Occipital lobe (tissue), 2 donors: ENCODE data around the gene ZNHIT3. TPM values are rescaled to one million over a fixed set of nuclear protein-coding genes. Genes with fewer than 3 reads are reported as not detected.
"Not testable (repeated sequence)": the region's sequence is repeated elsewhere in the genome, so short reads cannot be mapped to it uniquely, and the experiment has no call there.

ENCODE experiments used
- DNase-seq: peaks from one replicate; lab custom pipeline; 2025; lab: John Stamatoyannopoulos, UW
- total RNA-seq: library from RNA; depleted of rRNA; stranded (reverse); fragments of >200 nt; gene quantifications from one replicate; pipeline ENCODE4 v1.2.3, GENCODE V29; 2014

ZNHIT3 gene
- total RNA-seq, 1 donor from 2014 or later, result 44.6 TPM

DNA sequence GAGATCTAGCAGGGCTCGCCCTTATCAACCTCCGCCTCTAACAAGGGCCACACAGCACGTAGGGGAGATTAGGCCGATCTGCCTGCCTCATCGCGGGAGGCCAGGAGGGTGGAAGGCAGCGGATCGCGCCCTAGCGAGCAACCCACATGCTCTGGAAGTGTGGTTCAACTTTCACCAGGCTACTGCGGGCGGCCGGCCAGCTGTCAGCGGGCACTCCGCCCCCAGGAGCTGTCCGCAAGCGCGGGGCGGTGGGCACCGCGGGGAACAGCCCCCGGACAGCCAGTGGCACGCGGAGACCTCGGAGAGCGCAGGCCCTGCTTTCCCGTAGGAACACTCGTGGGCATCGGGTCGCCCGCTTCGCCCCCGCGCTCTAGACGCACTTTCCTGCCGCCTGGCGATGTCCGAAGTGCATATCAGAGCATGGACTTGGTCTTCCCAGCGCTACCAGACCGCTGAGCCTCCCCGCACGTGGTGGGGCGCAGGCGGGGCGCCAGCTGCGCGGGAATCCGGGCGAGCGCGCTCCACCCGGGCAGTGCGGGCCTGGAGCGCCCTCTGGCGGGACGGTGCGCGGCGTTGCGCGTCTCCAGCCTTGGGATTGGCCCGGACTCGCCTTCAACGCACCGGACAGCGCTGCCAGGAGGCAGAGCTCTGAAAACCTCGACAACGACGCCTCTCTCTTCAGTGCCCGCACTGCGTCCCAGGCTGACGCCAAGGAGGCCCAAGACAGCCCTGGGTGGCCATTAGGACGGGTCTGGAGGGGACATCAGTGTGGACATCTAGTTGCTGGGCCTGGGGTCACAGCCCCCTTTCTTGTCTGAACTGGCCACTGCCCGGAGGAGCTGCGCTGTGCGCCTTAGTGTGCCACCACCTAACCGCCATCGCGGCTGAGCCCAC, 3.6 kb upstream of the ZNHIT3 start:
- peak; percentile 74 for DNase-seq

DNA sequence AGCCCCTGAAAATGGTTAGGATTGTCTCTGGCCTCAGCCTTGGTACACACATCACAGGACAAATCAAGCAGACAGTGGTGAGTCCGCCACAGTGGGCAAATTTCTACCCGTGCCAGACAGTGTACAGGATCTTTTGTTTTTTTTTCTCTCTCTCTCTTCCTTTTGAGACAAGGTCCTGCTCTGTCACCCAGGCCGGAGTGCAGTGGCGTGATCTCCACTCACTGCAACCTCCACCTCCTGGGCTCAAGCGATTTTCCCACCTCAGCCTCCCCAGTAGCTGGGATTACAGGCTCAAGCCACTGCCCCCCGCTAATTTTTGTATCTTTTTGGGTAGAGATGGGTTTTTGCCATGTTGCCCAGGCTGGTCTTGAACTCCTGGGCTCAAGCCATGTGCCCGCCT, 2.5 kb upstream of the ZNHIT3 start:
- DNase-seq, result not testable (repeated sequence)

DNA sequence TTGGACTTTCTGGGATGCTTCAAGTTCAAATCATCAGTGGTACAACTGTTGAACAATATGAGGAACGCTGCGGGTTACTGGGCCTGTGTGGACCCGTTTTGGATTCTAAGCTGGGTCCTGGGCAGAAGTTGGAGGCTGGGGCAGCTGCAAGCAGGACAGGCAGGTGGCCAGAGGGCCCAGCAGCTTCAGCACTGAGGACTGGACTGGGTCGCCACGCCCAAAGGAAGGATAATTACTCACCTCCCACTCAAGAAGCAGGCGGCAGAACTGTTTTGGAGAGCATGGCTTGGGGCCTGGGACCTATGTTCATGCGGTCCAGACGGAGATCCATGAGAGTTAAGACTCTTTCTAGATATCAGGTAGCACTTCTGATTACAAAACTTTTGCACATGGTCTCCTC, 1.5 kb upstream of the ZNHIT3 start:
- no peak for DNase-seq

DNA sequence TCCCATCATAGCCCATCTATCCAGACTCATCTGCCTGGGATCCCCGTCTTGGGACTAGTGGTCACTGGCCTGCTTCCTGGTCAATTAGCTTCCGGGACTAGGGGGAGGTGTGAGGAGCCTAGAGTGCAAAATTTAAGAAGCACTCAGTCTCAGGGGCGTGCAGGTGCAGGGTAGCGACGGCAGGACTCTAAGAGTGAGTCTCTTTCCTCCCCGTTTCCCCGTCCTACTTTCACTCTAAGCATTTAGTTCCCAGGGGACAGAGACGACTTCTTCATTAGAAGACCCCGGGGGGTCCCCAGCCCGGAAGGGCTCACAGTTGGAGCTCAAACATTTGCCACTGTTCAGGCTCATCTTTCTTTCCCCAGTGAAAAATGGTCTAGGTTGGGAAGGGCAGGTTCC, 677 bp upstream of the ZNHIT3 start:
- no peak for DNase-seq

DNA sequence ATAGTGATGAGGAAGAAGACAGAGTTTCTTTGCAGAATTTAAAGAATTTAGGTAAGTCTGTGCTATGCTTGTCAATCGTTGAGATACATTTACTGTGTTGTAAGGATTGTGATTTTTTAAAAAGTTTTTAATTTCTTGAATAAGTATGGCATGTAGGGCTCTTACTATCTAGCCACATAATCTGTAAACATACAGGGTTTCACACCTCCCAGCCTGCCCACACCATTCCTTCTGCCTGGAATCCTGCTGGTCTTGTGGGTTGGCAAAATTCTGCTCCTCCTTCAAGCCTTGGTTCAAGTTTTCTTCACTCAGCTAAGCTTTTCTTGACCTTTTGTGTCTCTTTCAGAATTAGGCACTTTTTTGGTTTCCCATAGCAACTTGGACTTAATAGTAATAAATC, 7.5 kb downstream of the ZNHIT3 start:
- DNase-seq, result no peak

DNA sequence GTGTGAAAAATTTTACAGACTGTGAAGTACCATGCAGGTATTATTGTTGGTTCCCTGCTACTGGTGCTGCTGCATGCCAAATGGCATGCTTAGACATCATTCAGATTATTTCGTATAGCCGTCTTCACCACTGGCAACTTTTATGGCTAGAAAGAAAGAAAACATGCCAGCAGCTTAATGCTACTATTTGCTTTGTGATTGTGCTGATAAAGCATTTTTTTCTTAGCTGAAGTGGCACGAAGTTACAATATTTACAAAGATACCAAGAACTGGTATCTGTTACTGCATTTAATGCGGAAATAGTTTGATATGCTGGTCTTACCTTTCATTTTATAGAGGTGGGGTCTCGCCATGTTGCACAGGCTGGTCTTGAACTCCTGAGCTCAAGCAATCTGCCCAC, 8.2 kb downstream of the ZNHIT3 start:
- DNase-seq, result no peak

DNA sequence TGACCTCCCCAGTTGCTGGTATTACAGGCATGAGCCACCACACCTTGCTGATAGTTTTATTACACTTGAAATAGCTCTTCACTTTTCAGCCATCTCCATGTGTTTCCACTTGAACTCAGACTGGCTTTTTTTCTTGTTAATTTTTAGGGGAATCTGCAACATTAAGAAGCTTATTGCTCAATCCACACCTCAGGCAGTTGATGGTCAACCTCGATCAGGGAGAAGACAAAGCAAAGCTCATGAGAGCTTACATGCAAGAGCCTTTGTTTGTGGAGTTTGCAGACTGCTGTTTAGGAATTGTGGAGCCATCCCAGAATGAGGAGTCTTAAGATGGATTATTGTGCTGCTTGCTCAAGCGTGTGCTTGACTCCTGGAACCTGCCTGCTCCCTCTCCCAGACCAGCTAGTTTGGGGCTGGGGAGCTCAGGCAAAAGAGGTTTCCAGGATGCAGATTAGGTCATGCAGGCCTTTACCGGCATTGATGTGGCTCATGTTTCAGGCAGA, 8.6 kb downstream of the ZNHIT3 start:
- DNase-seq, result no peak

DNA sequence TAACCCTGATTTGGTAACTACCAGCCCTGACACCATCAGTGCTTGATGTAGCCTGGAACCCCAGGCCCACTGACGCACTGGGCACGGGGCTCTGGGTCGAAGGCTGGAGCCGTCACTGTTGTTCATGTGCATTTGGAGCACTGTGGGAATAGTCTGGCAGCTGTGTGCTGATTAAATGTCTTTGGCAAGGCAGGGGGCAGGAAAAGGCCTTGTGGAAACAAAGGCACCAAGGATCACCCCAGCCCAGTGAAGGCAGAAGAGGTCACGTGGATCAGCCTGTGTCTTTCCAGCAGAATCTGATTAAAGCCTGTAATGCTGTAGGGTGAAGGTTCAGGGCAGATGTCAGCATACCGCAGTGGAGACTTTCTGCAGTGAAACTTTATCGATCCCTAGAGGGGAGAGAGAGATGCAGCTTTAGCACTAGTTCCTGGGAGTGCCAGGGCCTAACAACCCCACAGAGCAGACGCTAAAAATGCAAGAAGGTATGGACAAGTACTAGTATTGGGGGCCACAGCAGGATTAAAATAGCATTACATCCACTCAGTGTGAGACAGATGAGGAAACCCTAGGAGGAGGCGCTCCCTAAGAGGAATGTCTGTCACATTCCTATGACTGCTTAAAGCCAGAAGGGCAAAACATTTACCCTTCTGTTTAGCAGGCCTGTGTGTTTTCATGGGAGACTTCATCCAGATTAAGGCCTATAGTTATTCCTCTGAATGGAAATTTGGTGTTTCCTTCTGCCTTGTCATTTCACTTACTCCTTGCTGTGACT, 9.7 kb downstream of the ZNHIT3 start:
- DNase-seq, result no peak

DNA sequence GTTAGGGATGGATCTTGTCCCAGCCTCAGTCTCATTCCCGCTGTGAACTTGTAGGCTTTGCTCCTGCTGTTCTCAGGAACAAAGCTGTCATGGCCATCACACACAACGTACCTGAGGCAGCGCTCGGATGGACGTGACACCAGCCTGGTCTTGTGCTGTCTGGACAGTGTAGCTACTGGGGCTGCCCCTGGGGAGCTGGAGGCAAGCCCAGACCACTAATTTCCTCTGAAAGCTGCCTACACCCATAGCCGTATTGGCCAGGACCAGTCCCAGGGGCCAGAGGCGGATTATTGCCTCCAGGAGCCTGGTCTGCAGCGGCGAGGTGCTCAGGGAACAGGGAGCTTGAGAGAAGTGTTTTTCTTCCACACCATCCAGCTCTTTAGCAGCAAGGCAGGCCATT, 11.7 kb downstream of the ZNHIT3 start:
- no peak for DNase-seq

DNA sequence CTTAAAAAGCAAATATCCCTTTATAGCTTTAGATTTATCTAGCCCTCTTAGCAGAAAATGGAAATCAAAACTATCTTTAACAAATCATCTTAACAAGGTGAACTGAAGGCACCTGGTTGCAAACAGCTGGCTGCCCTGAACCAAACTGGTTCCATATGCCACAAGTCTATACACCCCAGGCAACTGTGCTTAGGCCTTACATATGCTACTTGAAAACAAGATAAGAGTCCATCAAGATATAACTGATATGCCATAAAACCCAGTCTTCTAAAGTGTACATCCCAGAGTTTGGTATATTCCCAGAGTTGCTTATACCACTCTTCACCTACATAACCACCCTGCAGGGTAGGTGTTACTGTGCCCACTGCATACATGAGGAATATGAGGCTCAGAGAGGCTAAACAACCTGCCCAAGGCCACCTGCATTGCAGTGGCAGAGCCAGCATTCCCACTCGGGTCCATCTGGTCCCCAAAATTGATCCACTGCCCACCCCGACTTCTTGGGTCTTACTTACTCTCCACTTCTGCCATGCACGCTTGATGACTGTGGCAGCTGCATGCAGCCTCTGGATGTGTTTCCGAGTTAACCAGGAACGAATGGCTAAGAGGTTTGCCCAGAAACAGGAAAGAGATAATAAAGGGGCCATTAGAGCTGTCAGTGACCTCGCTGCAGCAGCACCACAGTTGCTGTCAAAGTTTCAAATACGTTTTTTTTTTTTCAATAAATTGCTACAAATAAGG, 12.2 kb downstream of the ZNHIT3 start:
- DNase-seq, result no peak

DNA sequence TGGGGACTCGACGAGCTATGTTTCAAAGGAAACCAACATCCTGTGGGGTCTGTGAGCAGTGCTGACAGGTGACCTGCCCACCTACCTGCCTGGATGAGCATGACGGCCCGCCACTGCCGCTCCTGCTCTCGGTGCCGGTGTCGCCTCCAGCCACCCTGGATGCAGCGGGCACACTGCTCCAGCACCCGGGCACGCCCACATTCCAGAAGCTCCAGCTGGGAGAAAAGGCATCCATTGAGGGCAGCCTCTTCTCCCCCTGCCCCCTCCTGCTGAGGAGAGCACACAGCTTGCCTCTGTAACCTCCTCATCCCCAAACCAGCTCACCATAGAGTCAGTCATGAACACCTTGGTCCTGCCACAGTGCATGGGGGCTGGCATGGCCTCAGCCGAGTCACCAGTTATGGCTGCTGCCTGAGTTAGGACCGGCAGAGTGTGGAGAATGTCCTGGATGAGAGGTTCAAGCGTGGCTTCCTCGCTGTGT, 14.3 kb downstream of the ZNHIT3 start:
- DNase-seq, result no peak

DNA sequence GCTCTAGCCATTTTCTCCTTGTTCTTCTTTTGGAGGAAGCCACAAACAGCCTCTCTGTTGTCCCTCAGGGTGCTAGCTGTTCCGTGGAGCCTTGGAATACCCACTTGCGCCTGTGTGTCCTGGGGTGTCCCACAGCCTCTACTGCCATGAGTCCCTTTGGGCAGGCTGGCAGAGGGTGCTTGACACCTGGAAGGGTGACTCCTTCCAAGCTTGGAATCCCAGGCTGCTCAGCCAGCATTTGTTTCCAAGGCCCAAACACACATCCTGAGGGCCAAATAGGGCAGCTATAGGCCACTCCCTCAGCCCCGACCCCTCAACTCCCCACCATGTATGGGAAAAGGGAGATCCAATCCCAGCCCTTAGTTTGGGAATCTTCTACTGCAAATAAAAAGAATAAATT, 14.9 kb downstream of the ZNHIT3 start:
- DNase-seq, result no peak

DNA sequence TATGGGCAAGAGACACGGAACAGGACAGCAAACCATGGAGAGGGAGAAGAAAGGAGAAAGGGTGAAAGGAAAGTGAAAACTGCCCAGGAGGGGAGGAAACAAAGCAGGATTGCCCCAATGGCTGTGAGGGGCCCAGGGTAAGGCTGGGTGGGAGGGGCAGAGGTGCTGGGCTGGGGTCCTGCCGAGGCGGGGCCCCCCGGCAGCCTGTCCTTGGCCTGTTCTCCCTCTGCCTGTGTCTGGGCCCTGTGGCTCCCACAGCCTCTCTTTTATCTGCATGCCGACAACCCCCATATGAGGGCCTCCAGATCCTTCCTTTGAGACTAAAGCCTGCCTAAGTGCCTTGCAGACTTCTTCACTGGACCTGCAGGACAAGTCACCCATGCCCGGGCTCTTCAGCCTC, 15.5 kb downstream of the ZNHIT3 start:
- no peak for DNase-seq

DNA sequence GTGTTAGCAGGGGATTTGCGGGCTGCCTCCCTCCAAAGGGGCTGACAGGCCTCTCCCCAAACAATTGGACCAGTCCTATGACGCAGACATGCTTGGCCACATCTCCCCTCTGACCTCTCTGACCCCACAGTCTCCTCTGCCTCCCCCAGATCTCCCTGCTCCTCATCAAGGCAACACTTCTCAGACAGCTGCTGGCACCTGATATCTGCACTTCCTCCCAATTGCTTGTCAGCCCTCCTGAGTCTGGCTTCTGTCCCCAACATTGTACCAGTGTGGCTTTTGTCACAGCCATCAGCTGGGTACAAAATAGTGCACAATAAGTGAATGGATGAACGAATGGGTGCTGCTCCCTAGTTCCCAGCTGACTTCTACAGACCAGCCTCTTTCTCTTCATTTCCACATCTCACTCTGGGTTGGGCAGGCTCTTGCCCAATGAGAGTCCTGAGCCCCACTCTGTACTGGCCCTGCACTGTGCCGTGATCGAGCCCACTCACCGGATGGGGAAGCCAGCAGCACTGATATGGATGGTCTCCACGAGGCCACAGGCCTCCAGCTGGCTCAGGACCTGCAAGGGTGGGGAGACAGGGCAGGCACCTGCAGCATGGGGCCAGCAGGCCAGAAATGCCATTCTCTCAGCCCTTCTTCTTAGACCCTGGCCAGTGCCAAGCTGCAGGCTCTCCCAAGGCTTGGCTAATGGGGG, 17.1 kb downstream of the ZNHIT3 start:
- no peak for DNase-seq

DNA sequence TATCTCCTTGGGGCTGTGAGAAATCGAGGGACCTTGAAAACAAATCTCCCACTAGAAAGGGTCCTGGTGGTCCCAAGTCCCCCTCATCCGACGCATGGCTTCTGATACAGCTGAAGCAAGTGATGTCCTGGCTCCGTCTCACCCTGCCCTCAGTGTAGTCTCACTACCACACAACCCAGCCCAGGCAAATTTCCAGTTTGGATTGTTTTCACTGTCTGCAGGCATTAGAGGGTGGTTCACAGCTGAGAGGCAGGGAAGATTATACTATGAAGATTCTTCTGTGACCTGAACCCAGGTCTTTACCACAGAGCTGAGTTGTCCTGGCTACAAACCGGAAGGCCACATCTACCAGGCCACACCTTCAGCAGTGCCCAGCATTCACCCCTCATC, 17.7 kb downstream of the ZNHIT3 start:
- DNase-seq, result no peak

DNA sequence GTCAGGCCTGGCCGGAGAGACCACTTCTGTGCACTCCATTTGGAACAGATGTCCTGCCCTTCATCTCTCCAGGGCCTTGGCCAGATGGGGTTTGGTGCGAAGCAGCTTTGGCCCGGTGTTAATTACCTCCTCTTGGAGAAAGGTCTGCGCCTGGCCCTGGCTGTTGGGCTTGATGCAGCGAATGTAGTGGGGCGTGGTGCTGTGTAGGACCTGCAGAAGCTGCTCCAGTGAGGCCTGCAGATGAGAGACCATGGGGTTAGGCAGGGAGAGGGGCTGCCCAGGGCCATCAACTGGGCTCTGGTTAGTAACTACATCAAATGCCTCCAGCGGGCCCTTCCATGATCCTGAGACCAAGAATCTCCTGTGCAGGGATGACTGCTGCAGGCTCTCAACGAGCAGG, 18.7 kb downstream of the ZNHIT3 start:
- DNase-seq, result no peak

DNA sequence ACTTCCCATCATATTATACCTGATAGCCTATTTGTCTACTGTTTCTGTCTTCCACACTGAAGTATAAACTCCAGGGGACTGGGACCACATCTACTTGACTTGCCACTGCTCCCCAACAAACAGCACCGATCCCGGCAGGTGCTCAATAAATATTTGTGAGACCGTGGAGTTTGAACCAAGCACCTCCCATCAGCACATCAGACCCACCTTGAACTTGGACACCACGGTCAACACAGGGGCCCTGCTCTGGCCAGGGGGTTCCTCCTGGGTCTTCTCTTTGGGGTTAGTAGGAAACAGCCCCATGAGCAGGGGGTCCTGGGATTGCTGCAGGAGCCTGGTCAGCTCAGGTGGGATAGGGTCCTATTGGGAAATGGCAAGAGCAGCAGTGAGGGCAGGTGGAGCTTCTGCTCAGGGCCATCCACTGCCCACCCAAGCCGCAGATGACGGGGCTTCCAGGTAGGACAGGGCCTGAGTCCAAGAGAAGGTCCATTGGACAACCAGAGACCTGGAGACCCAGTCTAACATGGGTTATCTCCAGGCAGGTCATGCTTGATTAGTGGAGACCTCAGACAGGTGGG, 19.9 kb downstream of the ZNHIT3 start:
- DNase-seq, result no peak

DNA sequence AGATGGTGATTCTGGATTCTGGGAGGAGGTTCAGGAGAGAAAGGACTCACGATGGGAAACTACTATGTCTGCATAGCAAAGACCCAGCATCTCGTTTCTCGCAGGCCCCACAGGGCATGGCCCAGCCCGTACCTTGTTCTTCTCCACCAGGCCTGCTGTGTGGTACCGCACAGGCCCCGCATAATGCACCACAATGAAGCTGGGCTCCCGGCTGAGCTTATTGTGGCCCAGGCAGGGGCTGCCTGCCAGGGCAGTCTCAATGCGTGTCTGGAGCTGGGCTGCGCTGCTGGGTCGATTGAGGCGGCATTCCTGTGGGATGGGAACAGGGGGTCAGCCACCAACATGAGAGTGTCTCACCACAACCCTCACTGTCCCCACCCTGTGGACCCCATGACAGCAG, 20.4 kb downstream of the ZNHIT3 start:
- DNase-seq, result no peak

DNA sequence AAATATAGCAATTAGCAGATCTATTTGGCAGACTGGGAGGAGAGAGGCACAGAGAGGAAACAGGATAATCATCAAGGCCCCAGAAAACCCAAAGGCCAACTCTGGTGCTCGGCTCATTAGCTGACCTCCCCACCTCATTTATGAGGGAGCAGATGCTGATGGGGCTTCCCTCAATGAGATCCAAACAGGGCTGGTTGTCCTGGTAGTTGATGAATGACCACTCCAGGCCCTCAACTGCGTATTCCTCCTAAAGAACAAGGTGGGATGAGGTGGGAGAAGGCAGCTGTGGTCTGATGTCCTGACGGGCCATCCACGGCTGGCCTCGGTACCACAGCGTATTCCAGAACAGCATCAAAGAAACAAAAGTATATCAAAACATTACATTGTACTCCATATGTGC, 20.8 kb downstream of the ZNHIT3 start:
- DNase-seq, result no peak

DNA sequence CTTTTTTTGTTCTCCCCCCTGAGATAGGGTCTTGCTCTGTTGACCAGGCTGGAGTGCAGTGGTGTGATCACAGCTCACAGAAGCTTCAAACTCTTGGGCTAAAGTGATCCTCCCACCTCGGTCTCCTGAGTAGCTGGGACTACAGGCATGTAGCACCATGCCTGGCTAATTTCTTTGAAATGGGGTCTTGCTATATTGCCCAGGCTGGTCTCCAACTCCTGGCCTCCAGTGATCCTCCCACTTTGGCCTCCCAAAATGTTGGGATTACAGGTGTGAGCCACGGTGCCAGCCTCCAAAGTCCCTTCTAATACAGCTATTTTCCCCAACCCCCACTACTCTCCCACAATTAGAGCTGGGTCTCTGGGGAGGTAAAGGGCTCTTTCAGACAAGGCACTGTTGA, 22.0 kb downstream of the ZNHIT3 start:
- not testable (repeated sequence) for DNase-seq
